22Rv1 (cell line): ENCODE results near the gene DVL1.
"Not testable (repeated sequence)": the region's sequence is repeated elsewhere in the genome, so short reads cannot be mapped to it uniquely, and the experiment has no call there.

Experiments
- H3K27ac ChIP-seq: fragments of 450-650 bp; 2 replicates; pipeline ENCODE4 v1.5.1; 2017
- CTCF ChIP-seq: fragments of 450-650 bp; IDR thresholded peaks from 2 replicates; pipeline ENCODE4 v1.5.1; 2017; ENCODE audit warnings: mild to moderate bottlenecking
- ZFX ChIP-seq: fragments of 450-650 bp; IDR thresholded peaks from 2 replicates; pipeline ENCODE4 v1.6.1; 2017; ENCODE audit warnings: antibody characterized with exemption, borderline replicate concordance

The DVL1 gene

GRCh38 chr1:1371746-1372711, 22.8 kb upstream of the DVL1 start:
- TF ChIP-seq CTCF, result peak; percentile 97
- TF ChIP-seq ZFX, result no peak
- H3K27ac ChIP-seq, result no peak overlapping the region

DNA sequence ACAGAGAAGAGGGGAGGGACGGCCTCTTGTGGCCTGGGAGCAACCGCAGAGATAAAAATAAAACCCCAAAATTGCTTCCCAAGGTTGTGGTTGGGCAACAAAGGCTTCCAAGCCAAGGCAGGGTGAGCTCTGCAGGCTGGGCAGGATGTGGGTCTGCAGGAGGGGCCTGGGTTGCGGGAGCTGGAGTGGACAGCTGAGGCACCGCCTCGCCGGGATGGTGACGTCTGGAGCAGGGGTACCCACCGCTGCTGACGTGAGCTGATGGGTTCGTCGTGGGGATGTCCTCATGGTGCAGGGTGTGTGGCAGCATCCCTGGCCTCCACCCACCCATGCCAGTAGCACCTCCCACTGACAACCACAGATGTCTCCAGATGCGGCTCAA, 22.1 kb upstream of the DVL1 start:
- TF ChIP-seq CTCF (no peak), ZFX (no peak)

DNA sequence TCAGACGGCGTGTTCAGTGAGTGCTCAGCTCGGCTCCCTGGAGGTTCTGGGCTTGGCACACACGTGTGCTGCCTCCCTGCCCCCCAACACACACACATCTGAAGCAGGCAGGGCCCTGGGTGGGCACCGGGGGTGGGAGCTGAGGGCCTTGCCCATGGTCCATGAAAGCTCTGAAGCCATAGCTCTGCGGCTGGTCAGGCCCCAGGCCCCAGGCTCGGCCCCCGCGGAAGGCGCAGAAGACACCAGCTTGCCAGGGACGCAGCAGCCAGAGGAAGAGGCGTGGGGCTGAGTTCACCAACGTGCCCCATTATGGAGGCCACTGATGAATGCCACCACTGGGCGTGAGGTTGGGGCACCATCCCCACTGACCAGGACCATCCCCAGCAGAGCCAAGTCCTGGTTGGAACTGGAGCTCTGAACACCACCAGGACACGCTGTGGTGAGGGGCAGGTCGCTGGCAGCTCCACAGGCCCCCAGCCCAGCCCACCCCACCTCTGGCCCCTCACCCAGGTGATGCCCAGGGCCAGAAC, 21.6 kb upstream of the DVL1 start:
- no peak for TF ChIP-seq ZFX

More for the DNA sequence above, 22.1 kb upstream of the DVL1 start:
- H3K27ac ChIP-seq, result no peak overlapping the region

GRCh38 chr1:1370094-1370493, 20.9 kb upstream of the DVL1 start:
- not testable (repeated sequence) for H3K27ac ChIP-seq

More for the DNA sequence above, 21.6 kb upstream of the DVL1 start:
- no peak overlapping the region for H3K27ac ChIP-seq

DNA sequence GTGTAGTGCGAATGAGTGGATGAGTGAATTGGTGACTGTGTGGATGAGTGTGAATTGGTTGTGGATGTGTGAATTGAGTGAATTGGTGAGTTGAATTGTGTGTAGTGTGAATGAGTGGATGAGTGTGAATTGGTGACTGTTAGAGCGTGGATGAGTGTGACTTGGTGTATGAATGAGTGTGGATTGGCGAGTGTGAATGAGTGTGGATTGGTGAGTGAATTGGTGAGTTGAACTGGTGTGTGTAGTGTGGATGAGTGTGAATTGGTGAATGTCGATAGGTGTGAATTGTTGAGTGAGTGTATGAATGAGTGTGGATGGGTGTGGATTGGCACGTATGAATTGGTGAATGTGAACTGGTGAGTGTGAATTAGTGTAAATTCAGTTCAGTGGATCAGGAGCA, 18.1 kb upstream of the DVL1 start:
- no peak overlapping the region for H3K27ac ChIP-seq
- no peak for TF ChIP-seq CTCF
- TF ChIP-seq ZFX, result no peak

DNA sequence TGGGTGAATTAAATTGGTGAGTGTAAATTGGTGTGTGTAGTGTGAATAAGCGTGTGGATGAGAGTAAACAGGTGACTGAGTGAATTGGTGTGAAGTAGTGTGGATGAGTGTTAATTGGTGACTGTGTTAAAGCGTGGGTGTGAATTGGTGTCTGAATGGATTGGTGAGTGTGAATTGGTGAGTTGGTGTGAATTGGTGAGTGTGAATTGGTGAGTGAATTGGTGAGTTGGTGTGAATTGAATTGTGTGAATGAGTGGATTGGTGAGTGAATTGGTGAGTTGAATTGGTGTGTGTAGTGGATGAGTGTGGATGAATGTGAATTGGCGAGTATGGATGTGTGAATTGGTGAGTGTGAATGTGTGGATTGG, 17.5 kb upstream of the DVL1 start:
- TF ChIP-seq ZFX (no peak), CTCF (no peak)
- no peak overlapping the region for H3K27ac ChIP-seq

DNA sequence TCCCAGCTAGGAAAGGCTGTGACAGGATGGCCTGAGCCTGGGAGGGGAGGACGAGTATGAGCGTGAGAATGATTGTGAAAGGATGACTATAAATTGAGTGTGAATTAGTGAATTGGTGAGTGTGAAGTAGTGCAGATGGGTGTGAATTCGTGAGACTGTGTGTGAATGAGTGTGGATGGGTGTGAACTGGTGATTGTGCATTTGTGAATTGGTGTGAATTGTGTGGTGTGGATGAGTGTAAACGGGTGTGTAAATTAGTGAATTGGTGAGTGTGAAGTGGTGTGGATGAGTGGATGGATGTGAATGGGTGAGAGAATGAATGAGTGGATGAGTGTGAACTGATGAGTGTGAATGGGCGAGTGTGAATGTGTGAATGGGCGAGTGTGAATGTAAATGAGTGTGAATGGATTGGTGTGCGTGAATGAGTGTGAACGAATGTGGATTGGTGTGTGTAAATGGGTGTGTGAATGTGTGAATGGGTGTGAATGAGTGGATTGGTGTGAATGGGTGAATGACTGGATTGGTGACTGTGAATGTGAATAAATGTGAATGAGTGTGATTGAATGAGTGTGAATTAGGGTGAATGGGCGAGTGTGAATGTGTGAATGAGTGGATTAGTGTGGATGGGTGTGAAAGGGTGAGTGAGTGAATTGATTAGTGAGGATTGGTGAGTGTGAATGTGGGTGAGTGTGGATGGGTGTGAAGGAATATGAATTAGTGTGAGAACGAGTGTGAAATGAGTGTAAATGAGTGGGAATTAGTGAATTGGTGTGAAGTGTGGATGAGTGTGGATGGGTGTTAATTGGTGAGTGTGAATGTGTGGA, 16.9 kb upstream of the DVL1 start:
- H3K27ac ChIP-seq, result no peak overlapping the region
- TF ChIP-seq ZFX (no peak), CTCF (no peak)

GRCh38 chr1:1364266-1364665, 15.0 kb upstream of the DVL1 start:
- H3K27ac ChIP-seq, result peak overlapping the region; percentile 67
- TF ChIP-seq ZFX (no peak), CTCF (peak; percentile 15; the same call in 1 of the 2 replicates)
